Osteocyte (in vitro differentiated cells): ENCODE results near the gene OCIAD2. TPM values are rescaled to one million over a fixed set of nuclear protein-coding genes. Genes with fewer than 3 reads are reported as not detected.
"Not testable (repeated sequence)": the region's sequence is repeated elsewhere in the genome, so short reads cannot be mapped to it uniquely, and the experiment has no call there.

Experiments used
- DNase-seq: peaks from one replicate; pipeline ENCODE4 v3.0.0; 2021; ENCODE audit warnings: mixed read lengths; ENCODE audit not compliant: unreplicated experiment; ENCODE audit errors: extremely low spot score
- H3K27ac Mint-ChIP-seq: one replicate; pipeline ENCODE4 v1.8.0; 2021; ENCODE audit warnings: mild to moderate bottlenecking, mixed read lengths; ENCODE audit not compliant: unreplicated experiment
- H3K27me3 Mint-ChIP-seq: one replicate; pipeline ENCODE4 v1.8.0; 2021; ENCODE audit warnings: mixed read lengths; ENCODE audit not compliant: unreplicated experiment
- H3K36me3 Mint-ChIP-seq: one replicate; pipeline ENCODE4 v1.8.0; 2021; ENCODE audit warnings: mixed read lengths; ENCODE audit not compliant: unreplicated experiment
- H3K4me1 Mint-ChIP-seq: one replicate; pipeline ENCODE4 v1.8.0; 2021; ENCODE audit warnings: mixed read lengths; ENCODE audit not compliant: unreplicated experiment
- H3K4me3 Mint-ChIP-seq: one replicate; pipeline ENCODE4 v1.8.0; 2021; ENCODE audit warnings: mild to moderate bottlenecking, moderate library complexity, mixed read lengths; ENCODE audit not compliant: unreplicated experiment
- H3K9me3 Mint-ChIP-seq: one replicate; pipeline ENCODE4 v1.8.0; 2021; ENCODE audit warnings: mixed read lengths; ENCODE audit not compliant: unreplicated experiment
- total RNA-seq: library from RNA; stranded (reverse); gene quantifications from 2 replicates; pipeline ENCODE4 v1.2.1, GENCODE V29; 2021
- TF ChIP-seq, protein P1 (sequence below): fragments of 200-600 bp; sonication (generic); IDR thresholded peaks from 2 replicates; pipeline ENCODE4 v1.5.0; 2021; ENCODE audit warnings: antibody characterized with exemption, mild to moderate bottlenecking, moderate library complexity

OCIAD2 gene
- total RNA-seq, 1 donor from 2014 or later = 8.7 TPM

DNA sequence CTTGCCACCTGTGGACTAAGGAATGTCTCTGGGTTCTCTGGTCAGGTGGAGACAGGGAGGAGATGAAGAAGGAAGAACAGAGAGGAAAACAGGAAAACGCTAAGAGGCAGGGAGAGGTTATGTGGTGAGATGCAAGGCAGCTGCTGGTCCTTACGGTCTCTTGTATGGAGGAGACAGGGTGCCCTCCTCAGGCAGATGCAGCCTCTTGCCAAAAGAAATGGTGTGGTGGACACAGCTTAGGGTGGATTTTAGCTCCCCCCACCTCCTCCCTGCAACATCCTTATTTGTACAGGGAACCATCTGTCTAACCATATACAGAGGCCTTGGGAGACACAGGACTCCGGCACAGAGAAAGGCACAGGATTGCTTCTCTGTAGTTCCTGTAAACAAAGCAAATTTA lies 9.7 kb downstream of the OCIAD2 start:
- no peak for DNase-seq
- H3K4me1 Mint-ChIP-seq = peaks cover 22% of the 10 kb centered on the region
- no peaks in the 10 kb centered on the region for H3K9me3 Mint-ChIP-seq
- TF ChIP-seq, protein P1, sequence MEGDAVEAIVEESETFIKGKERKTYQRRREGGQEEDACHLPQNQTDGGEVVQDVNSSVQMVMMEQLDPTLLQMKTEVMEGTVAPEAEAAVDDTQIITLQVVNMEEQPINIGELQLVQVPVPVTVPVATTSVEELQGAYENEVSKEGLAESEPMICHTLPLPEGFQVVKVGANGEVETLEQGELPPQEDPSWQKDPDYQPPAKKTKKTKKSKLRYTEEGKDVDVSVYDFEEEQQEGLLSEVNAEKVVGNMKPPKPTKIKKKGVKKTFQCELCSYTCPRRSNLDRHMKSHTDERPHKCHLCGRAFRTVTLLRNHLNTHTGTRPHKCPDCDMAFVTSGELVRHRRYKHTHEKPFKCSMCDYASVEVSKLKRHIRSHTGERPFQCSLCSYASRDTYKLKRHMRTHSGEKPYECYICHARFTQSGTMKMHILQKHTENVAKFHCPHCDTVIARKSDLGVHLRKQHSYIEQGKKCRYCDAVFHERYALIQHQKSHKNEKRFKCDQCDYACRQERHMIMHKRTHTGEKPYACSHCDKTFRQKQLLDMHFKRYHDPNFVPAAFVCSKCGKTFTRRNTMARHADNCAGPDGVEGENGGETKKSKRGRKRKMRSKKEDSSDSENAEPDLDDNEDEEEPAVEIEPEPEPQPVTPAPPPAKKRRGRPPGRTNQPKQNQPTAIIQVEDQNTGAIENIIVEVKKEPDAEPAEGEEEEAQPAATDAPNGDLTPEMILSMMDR = no peak
- H3K36me3 Mint-ChIP-seq = peaks cover 2% of the 10 kb centered on the region
- no peak overlapping the region for H3K27ac Mint-ChIP-seq
- H3K4me3 Mint-ChIP-seq = no peak overlapping the region
- H3K27me3 Mint-ChIP-seq = no peaks in the 10 kb centered on the region

DNA sequence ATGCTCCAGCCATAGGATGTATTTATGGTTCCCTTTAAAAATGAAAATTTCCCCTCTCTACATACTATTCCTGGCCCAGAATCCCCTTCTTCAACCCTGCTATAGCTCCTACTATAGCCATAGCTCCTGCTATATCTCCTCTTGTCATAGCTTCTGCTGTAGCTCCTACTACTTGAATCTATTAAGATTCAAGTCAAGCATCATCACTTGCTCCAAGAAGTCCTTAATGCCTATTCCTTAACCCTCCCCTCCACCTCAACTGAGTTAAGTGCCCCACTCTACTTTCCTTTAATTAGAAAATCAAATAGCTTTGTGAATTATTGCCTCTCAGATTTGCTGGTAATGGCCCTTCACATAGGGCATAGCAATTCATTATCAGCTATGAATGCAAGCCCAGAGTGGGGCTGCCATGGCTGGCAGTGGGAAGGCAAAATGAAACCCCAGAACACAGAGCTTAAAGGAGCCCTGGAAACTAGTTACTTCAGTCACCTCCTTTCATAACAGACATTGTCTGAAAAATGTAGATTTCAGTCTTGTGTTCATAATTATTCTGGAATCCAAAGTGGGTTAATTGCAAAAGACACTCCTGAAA lies 15.4 kb downstream of the OCIAD2 start:
- Mint-ChIP-seq H3K36me3 (peaks cover 6% of the 10 kb centered on the region), H3K27me3 (no peaks in the 10 kb centered on the region), H3K9me3 (peaks cover 11% of the 10 kb centered on the region), H3K4me3 (no peak overlapping the region), H3K27ac (no peak overlapping the region), H3K4me1 (no peaks in the 10 kb centered on the region)
- TF ChIP-seq, protein P1 = no peak
- no peak for DNase-seq

DNA sequence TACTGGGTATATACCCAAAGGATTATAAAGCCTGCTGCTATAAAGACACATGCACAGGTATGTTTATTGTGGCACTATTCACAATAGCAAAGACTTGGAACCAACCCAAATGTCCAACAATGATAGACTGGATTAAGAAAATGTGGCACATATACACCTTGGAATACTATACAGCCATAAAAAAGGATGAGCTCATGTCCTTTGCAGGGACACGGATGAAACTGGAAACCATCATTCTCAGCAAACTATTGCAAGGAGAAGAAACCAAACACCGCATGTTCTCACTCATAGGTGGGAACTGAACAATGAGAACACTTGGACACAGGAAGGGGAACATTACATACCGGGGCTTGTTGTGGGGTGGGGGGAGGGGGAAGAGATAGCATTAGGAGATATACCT lies 16.8 kb downstream of the OCIAD2 start:
- not testable (repeated sequence) for H3K27me3 Mint-ChIP-seq, H3K36me3 Mint-ChIP-seq, H3K4me1 Mint-ChIP-seq, DNase-seq, H3K27ac Mint-ChIP-seq, H3K4me3 Mint-ChIP-seq
- H3K9me3 Mint-ChIP-seq = peaks cover 11% of the 10 kb centered on the region

DNA sequence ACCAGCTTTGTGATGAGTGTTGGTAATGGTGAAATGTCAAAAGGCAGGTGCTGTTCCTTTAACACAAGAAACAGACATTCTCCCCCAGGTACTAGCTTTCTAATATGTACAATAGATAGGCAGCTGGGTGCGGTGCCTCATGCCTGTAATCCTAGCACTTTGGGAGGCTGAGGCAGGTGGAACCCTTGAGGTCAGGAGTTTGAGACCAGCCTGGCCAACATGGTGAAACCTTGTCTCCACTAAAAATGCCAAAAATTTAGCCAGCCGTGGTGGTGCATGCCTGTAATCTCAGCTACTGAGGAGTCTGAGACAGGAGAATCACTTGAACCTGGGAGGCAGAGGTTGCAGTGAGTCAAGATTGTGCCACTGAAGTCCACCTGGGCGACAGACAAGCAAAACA lies 24.9 kb downstream of the OCIAD2 start:
- not testable (repeated sequence) for H3K4me1 Mint-ChIP-seq, DNase-seq, H3K9me3 Mint-ChIP-seq, H3K4me3 Mint-ChIP-seq, H3K36me3 Mint-ChIP-seq, H3K27ac Mint-ChIP-seq, H3K27me3 Mint-ChIP-seq

DNA sequence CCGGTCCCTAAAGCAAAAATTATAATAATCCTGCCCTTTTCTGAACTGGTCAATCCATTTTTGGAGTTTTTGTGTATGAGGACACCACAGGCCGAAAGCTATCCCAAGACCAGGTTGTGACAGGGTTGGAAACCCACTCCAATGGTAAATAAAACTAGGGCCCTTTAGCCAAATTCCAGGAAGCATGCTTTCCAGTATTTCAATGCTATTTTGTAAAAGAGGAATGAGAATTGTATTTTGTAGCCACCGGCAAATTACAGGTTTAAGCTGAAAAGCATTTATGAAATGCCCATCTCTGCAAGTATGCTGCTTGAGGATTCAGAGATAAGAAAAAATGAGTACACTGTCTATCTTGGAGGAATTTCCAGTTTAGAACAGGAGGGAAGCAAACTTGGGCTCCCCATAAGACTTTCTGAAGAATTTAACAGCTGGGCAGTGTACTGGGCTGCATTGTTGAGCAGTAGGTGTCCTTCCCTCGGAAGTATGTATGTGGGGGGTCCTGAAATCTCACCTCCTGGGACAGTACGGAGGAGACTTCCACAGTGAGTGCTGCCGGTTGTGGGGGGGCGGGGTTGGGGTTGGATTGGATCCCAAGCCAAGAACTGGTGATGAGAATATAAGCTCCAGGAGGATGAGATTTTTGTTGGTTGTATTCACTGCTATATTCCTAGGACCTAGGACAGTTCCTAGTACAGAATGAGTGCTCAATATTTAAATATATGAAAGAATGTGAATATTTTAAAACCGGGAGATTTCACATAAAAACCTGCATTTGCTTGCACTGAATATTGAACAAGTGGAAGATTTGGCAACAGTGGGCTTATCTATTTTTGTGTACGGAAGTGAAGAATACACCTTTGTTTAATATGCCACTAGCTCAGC lies 26.8 kb downstream of the OCIAD2 start:
- no peaks in the 10 kb centered on the region for H3K4me1 Mint-ChIP-seq
- H3K36me3 Mint-ChIP-seq = no peaks in the 10 kb centered on the region
- no peak overlapping the region for H3K4me3 Mint-ChIP-seq
- no peak overlapping the region for H3K27ac Mint-ChIP-seq
- no peaks in the 10 kb centered on the region for H3K27me3 Mint-ChIP-seq
- TF ChIP-seq, protein P1 = no peak
- no peaks in the 10 kb centered on the region for H3K9me3 Mint-ChIP-seq
- no peak for DNase-seq

DNA sequence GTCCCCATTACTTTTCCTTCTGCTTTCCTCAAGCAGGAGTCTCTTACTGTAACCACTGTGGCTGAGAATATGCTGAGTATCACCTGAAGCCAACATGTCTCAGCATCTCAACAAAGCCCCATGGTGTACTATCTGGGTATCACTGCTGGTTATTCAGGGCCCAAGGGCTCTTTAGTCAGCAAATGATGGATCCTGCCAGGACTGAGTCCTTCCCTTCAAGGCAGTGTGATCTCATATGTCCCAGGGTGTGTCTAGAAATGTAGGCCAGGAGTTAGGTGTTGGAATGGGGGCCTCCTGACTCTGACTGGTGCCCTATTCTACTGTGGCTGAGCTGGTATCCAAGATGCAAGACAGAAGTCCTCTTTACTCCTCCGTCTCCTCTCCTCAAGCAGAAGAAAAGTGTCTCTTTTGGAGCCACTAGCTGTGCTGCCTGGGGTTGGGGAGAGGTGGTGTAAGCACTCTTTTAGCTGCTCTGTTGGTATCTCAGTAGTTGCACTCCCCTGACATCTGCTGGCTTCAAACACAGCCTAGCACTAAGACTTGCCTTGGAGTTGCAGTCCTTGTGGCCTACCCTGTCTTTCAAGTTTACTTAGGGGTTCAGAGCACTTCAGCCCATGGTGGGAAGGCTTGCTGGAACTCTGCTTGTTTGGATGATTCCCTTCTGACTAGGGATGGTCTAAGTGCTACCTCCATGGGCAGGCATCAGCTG lies 28.6 kb downstream of the OCIAD2 start:
- Mint-ChIP-seq H3K27me3 (no peaks in the 10 kb centered on the region), H3K4me1 (no peaks in the 10 kb centered on the region), H3K9me3 (peaks cover 7% of the 10 kb centered on the region), H3K4me3 (no peak overlapping the region), H3K27ac (no peak overlapping the region), H3K36me3 (no peaks in the 10 kb centered on the region)
- DNase-seq = no peak
- TF ChIP-seq, protein P1 = no peak

DNA sequence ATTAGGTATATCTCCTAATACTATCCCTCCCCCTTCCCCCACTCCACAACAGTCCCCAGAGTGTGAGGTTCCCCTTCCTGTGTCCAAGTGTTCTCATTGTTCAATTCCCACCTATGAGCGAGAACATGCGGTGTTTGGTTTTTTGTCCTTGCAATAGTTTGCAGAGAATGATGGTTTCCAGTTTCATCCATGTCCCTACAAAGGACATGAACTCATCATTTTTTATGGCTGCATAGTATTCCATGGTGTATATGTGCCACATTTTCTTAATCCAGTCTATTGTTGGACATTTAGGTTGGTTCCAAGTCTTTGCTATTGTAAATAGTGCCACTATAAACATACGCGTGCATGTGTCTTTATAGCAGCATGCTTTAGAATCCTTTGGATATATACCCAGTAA lies 41.9 kb downstream of the OCIAD2 start:
- Mint-ChIP-seq H3K9me3 (peaks cover 13% of the 10 kb centered on the region), H3K36me3 (peaks cover 18% of the 10 kb centered on the region)
- DNase-seq, H3K27me3 Mint-ChIP-seq, H3K27ac Mint-ChIP-seq, H3K4me1 Mint-ChIP-seq, H3K4me3 Mint-ChIP-seq: not testable (repeated sequence)
